MCF 10A (cell line): Measurements from ENCODE around the gene LAMC1. TPM values are rescaled to one million over a fixed set of nuclear protein-coding genes. Genes with fewer than 3 reads are reported as not detected.

Experiments
- BruUV-seq: library from RNA; stranded (reverse); fragments of 400-500 nt; replicated peaks from 2 replicates; lab custom pipeline; 2021; lab: Mats Ljungman, UMichigan
- CTCF ChIA-PET: fragments of 300-600 bp; sonication (Branson Sonifier 250); formaldehyde crosslinking; extraction: SDS; loops from one replicate; lab custom pipeline; 2021; ENCODE audit warnings: antibody characterized with exemption, inconsistent platforms; lab: Yijun Ruan, JAX
- POLR2A ChIA-PET: fragments of 300-600, 350-650 bp; sonication (Branson Sonifier 250); formaldehyde crosslinking; extraction: SDS; loops from one replicate; lab custom pipeline; 2020; ENCODE audit warnings: antibody characterized with exemption, inconsistent platforms; lab: Yijun Ruan, JAX
- DNase-seq: peaks from one replicate; pipeline ENCODE4 v3.0.0-alpha.2; 2018; ENCODE audit not compliant: unreplicated experiment
- H3K27ac Mint-ChIP-seq: one replicate; pipeline ENCODE4 v1.8.0; 2022; ENCODE audit warnings: mild to moderate bottlenecking, low read depth, mixed read lengths; ENCODE audit not compliant: unreplicated experiment
- H3K27me3 Mint-ChIP-seq: one replicate; pipeline ENCODE4 v1.8.0; 2022; ENCODE audit warnings: mixed read lengths; ENCODE audit not compliant: insufficient read depth, unreplicated experiment
- H3K36me3 Mint-ChIP-seq: one replicate; pipeline ENCODE4 v1.8.0; 2022; ENCODE audit warnings: mild to moderate bottlenecking, moderate library complexity, mixed read lengths; ENCODE audit not compliant: insufficient read depth, unreplicated experiment
- H3K4me1 Mint-ChIP-seq: one replicate; pipeline ENCODE4 v1.8.0; 2022; ENCODE audit warnings: mixed read lengths; ENCODE audit not compliant: insufficient read depth, unreplicated experiment
- H3K4me3 Mint-ChIP-seq: one replicate; pipeline ENCODE4 v1.8.0; 2022; ENCODE audit warnings: mild to moderate bottlenecking, moderate library complexity, mixed read lengths; ENCODE audit not compliant: unreplicated experiment
- H3K9me3 Mint-ChIP-seq: one replicate; pipeline ENCODE4 v1.8.0; 2022; ENCODE audit warnings: mixed read lengths; ENCODE audit not compliant: unreplicated experiment
- intact Hi-C: fragments of 100-400 bp; cut with micrococcal nuclease; formaldehyde crosslinking; loops from 2 replicates; pipeline ENCODE4 v1.14.1; 2022
- total RNA-seq: library from RNA; stranded (reverse); gene quantifications from 2 replicates; pipeline ENCODE4 v1.2.3, GENCODE V29; 2022
- TF ChIP-seq, protein P1 (sequence below): fragments of 200-600 bp; IDR thresholded peaks from one replicate; pipeline ENCODE4 v1.8.0; 2022; ENCODE audit warnings: antibody characterized with exemption, mild to moderate bottlenecking; ENCODE audit not compliant: unreplicated experiment

LAMC1 gene
- total RNA-seq, 1 experiment from 2014 or later, result 179 TPM

DNA sequence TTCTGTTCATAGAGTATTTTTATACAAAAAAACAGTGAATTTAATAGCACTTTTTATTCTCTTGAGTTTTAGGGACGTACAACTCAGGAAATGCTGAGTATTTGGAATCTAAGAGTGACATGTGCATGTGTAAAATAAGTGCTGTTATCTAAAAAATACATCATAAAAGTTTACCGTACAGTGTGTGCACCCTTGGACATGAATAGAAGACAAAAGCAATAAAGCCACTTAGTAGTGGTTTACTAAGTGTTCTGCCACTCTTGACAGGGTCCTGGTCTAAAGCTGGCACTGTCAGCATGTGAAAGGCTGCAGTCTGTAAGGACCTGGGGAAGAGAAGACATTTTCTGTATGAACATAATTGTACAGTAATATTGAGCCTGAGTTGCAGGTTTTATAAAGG lies 51.0 kb downstream of the LAMC1 start:
- DNase-seq, result no peak
- ChIA-PET CTCF (interaction anchor here (0.5 to 1.4 kb wide), 3 partner anchors 14 to 115 kb away, joined by 3 to 7 read pairs (median 3); no protein-coding TSS in a partner anchor), POLR2A (interaction anchor here (0.7 to 4.6 kb wide), 7 partner anchors 10 to 50 kb away, joined by 3 to 25 read pairs (median 7); no protein-coding TSS in a partner anchor)
- Mint-ChIP-seq H3K9me3 (no peaks in the 10 kb centered on the region), H3K27ac (no peak overlapping the region), H3K36me3 (no peaks in the 10 kb centered on the region), H3K4me1 (peaks cover 65% of the 10 kb centered on the region), H3K4me3 (no peak overlapping the region), H3K27me3 (no peaks in the 10 kb centered on the region)
- no TSS peak for BruUV-seq
- TF ChIP-seq, protein P1, sequence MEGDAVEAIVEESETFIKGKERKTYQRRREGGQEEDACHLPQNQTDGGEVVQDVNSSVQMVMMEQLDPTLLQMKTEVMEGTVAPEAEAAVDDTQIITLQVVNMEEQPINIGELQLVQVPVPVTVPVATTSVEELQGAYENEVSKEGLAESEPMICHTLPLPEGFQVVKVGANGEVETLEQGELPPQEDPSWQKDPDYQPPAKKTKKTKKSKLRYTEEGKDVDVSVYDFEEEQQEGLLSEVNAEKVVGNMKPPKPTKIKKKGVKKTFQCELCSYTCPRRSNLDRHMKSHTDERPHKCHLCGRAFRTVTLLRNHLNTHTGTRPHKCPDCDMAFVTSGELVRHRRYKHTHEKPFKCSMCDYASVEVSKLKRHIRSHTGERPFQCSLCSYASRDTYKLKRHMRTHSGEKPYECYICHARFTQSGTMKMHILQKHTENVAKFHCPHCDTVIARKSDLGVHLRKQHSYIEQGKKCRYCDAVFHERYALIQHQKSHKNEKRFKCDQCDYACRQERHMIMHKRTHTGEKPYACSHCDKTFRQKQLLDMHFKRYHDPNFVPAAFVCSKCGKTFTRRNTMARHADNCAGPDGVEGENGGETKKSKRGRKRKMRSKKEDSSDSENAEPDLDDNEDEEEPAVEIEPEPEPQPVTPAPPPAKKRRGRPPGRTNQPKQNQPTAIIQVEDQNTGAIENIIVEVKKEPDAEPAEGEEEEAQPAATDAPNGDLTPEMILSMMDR, result no peak
- intact Hi-C loops, result no loop called here

DNA sequence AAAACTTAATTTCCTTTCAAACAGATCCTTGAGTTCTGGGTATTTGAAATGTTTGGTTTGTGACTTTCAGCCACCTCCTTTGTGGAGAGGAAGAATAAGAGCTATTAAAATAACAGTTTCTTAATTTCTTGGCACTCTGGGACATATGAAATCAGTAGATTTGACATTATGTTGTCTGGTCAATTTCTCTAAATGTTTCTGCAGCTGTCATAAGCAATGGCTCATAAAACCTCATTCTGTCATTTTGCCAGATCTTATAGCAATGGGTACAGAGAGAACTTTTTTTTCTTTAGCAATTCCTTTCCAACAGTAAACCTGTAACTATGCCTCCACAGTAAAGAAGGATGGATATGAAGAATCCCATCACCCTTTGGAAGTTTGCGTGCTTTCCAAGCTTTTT lies 52.6 kb downstream of the LAMC1 start:
- BruUV-seq, result no TSS peak
- no peaks in the 10 kb centered on the region for H3K9me3 Mint-ChIP-seq
- TF ChIP-seq, protein P1, result no peak
- no peak overlapping the region for H3K4me3 Mint-ChIP-seq
- H3K27me3 Mint-ChIP-seq, result no peaks in the 10 kb centered on the region
- ChIA-PET POLR2A (interaction anchor here (0.6 to 4.6 kb wide), 9 partner anchors 9 to 185 kb away, joined by 3 to 25 read pairs (median 4); no protein-coding TSS in a partner anchor), CTCF (no interaction called here)
- H3K27ac Mint-ChIP-seq, result peak overlapping the region; percentile 4
- H3K4me1 Mint-ChIP-seq, result peaks cover 59% of the 10 kb centered on the region
- intact Hi-C loops, result no loop called here
- DNase-seq, result peak; percentile 58
- H3K36me3 Mint-ChIP-seq, result no peaks in the 10 kb centered on the region

DNA sequence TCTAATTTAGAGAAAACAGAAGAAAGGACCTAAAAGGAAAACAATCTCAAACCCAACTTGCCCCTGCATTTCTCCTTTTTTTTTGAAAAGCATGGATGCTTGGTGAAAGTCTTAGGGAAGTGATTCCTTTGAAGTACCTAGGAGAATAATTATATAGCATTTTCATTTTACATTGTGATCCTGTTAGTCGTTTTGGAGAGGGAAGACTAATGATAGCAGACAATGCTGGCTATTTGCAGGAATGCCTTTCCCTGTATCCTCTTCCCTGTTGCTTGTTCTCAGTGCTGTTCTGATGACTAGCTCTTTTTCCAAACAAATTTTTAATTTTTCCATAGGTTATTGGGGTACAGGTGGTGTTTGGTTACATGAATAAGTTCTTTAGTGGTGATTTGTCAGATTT lies 53.9 kb downstream of the LAMC1 start:
- no TSS peak for BruUV-seq
- Mint-ChIP-seq H3K9me3 (no peaks in the 10 kb centered on the region), H3K27ac (no peak overlapping the region), H3K4me3 (no peak overlapping the region), H3K36me3 (peaks cover 5% of the 10 kb centered on the region), H3K27me3 (no peaks in the 10 kb centered on the region), H3K4me1 (peaks cover 55% of the 10 kb centered on the region)
- no peak for DNase-seq
- TF ChIP-seq, protein P1, result no peak
- ChIA-PET POLR2A (interaction anchor here (0.6 to 4.6 kb wide), 6 partner anchors 10 to 1085 kb away, joined by 3 to 25 read pairs (median 4); no protein-coding TSS in a partner anchor), CTCF (interaction anchor here (0.6 to 1.5 kb wide), 3 partner anchors 8 to 57 kb away, joined by 3 to 5 read pairs (median 4); no protein-coding TSS in a partner anchor)
- intact Hi-C loops, result no loop called here

DNA sequence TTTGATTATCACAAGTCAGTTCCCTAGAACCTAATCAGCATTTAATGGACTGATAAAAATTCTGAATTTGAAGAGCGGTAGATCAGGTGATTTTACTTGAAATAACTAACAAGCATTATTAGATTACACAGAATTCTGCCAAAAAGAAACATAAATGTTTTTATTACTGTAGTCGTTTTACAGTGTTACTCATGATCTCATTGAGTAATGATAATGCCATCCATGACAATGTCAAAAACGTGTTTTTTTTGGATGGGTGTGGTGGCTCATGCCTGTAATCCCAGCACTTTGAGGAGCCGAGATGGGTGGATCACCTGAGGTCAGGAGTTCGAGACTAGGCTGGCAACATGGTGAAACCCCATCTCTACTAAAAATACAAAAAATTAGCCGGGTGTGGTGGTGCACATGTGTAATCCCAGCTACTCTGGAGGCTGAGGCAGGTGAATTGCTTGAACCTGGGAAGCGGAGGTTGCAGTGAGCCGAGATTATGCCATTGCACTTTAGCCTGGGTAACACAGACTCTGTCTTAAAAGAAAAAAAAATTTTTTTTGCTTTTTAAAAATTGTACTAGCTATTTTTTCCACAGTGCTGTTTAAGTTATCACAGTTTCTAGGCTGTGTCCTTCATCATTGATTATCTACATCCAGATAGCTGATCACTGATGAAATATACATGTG lies 56.6 kb downstream of the LAMC1 start:
- CTCF ChIA-PET, result interaction anchor here (0.6 to 1.1 kb wide), 8 partner anchors 8 to 280 kb away, joined by 3 to 6 read pairs (median 4); no protein-coding TSS in a partner anchor
- peaks cover 5% of the 10 kb centered on the region for H3K36me3 Mint-ChIP-seq
- POLR2A ChIA-PET, result interaction anchor here (0.6 to 2.5 kb wide), 11 partner anchors 9 to 193 kb away, joined by 3 to 14 read pairs (median 3); no protein-coding TSS in a partner anchor
- no peak overlapping the region for H3K27ac Mint-ChIP-seq
- H3K4me3 Mint-ChIP-seq, result no peak overlapping the region
- intact Hi-C loops, result no loop called here
- DNase-seq, result peak; percentile 58
- TF ChIP-seq, protein P1, result no peak
- BruUV-seq, result no TSS peak
- H3K27me3 Mint-ChIP-seq, result no peaks in the 10 kb centered on the region
- H3K9me3 Mint-ChIP-seq, result no peaks in the 10 kb centered on the region
- H3K4me1 Mint-ChIP-seq, result peaks cover 49% of the 10 kb centered on the region
